ENCODE measurements around the gene CKAP4.

DNA sequence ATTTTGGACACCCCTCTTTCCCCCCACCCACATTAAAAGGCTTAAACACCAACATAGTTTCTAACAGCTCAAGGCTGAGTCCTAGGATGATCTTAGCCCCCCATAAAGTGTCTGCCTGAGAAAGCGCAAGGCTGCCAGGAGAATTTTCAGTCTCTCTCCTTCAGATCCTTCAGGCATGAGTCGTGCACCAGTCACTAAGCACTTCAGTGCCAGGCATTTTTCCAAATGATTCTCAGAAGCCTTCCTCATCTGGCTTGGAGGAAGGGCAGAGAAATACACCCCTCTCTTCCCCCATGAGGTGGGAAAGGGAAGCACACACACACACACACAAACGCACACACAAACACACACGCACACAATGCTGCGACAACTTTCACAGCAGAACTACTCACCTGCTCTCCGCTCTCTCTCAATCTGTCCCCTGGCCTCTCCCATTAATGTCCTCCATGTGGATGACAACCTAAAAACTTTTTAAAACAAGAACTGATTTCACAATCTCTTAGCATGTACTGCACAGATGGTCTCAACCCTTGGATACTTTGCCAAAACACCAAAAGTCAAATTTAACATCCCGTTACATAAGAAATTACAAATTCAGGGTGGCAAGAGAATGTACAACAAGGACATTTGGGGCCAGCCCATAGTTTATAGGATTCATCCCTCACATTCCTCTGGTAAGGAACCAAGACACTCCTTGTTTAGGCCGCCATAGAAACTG, 49.8 kb downstream of the CKAP4 start:
- TF ChIP-seq, protein P1, sequence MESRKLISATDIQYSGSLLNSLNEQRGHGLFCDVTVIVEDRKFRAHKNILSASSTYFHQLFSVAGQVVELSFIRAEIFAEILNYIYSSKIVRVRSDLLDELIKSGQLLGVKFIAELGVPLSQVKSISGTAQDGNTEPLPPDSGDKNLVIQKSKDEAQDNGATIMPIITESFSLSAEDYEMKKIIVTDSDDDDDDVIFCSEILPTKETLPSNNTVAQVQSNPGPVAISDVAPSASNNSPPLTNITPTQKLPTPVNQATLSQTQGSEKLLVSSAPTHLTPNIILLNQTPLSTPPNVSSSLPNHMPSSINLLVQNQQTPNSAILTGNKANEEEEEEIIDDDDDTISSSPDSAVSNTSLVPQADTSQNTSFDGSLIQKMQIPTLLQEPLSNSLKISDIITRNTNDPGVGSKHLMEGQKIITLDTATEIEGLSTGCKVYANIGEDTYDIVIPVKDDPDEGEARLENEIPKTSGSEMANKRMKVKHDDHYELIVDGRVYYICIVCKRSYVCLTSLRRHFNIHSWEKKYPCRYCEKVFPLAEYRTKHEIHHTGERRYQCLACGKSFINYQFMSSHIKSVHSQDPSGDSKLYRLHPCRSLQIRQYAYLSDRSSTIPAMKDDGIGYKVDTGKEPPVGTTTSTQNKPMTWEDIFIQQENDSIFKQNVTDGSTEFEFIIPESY (CRISPR knock-in tag; IDR thresholded peaks at IDR 0.05) = no peak
- TF ChIP-seq FIP1L1 (IDR thresholded peaks at IDR 0.05; ENCODE audit: low read depth, low read length, poor library complexity, severe bottlenecking) (no peak), EHMT2 (IDR thresholded peaks at IDR 0.05) (no peak)
- TF ChIP-seq, protein P2, sequence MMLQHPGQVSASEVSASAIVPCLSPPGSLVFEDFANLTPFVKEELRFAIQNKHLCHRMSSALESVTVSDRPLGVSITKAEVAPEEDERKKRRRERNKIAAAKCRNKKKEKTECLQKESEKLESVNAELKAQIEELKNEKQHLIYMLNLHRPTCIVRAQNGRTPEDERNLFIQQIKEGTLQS (IDR thresholded peaks at IDR 0.05) = no peak
- TF ChIP-seq, protein P2 (CRISPR knock-in tag; conservative IDR thresholded peaks at IDR 0.05) = no peak

Measured in K562 (cell line).